A549 (cell line): Measurements from ENCODE around the gene TXNDC17. TPM values are rescaled to one million over a fixed set of nuclear protein-coding genes. Genes with fewer than 3 reads are reported as not detected.

ENCODE experiments used
- ATAC-seq, 2 experiments: fragments of 200-7000 bp in 1 of 2; fragments of >200 bp in 1 of 2; cut with Nextera tagmentation in 1 of 2; cut with Tn5 transposase in 1 of 2; 3 replicates each; pipeline versions ENCODE4 v1.8.0 to v1.9.1; 2018 to 2020; ENCODE audit warnings: mild to moderate bottlenecking in 1 of 2, moderate library complexity in 1 of 2
- CTCF ChIA-PET: fragments of 300-600 bp; sonication (Branson Sonifier 250); formaldehyde crosslinking; extraction: SDS; loops from one replicate; lab custom pipeline; 2021; ENCODE audit warnings: antibody characterized with exemption, inconsistent platforms; lab: Yijun Ruan, JAX
- POLR2A ChIA-PET: fragments of 350-600 bp; formaldehyde crosslinking; extraction: SDS; loops from one replicate; lab custom pipeline; 2021; ENCODE audit warnings: antibody characterized with exemption, inconsistent platforms; lab: Yijun Ruan, JAX
- DNase-seq, 2 experiments: peaks; one replicate each; pipeline versions ENCODE4 v3.0.0 to v3.0.0-alpha.2; 2011 to 2016; ENCODE audit warnings: low read depth in 1 of 2, low spot score in 1 of 2
- FAIRE-seq: peaks from 2 replicates; lab custom pipeline; 2011; peaks lifted over from hg19 to GRCh38; lab: Jason Lieb, UNC
- H3K27ac ChIP-seq, 2 experiments: fragments of >200 bp; sonication (Bioruptor Twin); formaldehyde crosslinking; 3 replicates each; pipeline ENCODE4 v1.5.1; 2016 to 2017
- H3K4me1 ChIP-seq: fragments of >200 bp; sonication (Bioruptor Twin); formaldehyde crosslinking; 3 replicates; pipeline ENCODE4 v1.6.1; 2016
- H3K4me2 ChIP-seq: fragments of >200 bp; sonication (Bioruptor Twin); formaldehyde crosslinking; 3 replicates; pipeline ENCODE4 v1.6.1; 2016
- H3K4me3 ChIP-seq: fragments of >200 bp; sonication (Bioruptor Twin); formaldehyde crosslinking; 3 replicates; pipeline ENCODE4 v1.5.1; 2016
- H3K9me3 ChIP-seq: fragments of >200 bp; sonication (Bioruptor Twin); formaldehyde crosslinking; 3 replicates; pipeline ENCODE4 v1.6.1; 2016
- CBX2 ChIP-seq: fragments of 200-600 bp; sonication (generic); IDR thresholded peaks from 2 replicates; pipeline ENCODE4 v1.6.1; 2016; ENCODE audit warnings: low read depth, mild to moderate bottlenecking, borderline replicate concordance
- CHD2 ChIP-seq: fragments of 150-350 bp; IDR thresholded peaks from 2 replicates; pipeline ENCODE4 v1.6.1; 2014; ENCODE audit warnings: low read length; ENCODE audit not compliant: partially characterized antibody
- EHF ChIP-seq: fragments of 250-450 bp; sonication (Bioruptor Pico); IDR thresholded peaks from 2 replicates; pipeline ENCODE4 v1.5.0; 2020; ENCODE audit warnings: mild to moderate bottlenecking
- EP300 ChIP-seq, 2 experiments: fragments of >200 bp; sonication (Bioruptor Twin); formaldehyde crosslinking; IDR thresholded peaks; 2 replicates in 1 of 2; 3 replicates in 1 of 2; pipeline ENCODE4 v1.6.1; 2016 to 2017
- ESRRA ChIP-seq: fragments of 150-350 bp; IDR thresholded peaks from 2 replicates; pipeline ENCODE4 v1.6.1; 2014; ENCODE audit warnings: mild to moderate bottlenecking, low read length, borderline replicate concordance
- FOSB ChIP-seq: fragments of 250-450 bp; sonication (Bioruptor Pico); IDR thresholded peaks from 2 replicates; pipeline ENCODE4 v1.5.0; 2020; ENCODE audit warnings: mild to moderate bottlenecking, moderate library complexity
- HOXB13 ChIP-seq: fragments of 250-450 bp; sonication (Bioruptor Pico); IDR thresholded peaks from 2 replicates; pipeline ENCODE4 v1.5.0; 2020; ENCODE audit warnings: low read depth, mild to moderate bottlenecking, moderate library complexity
- KDM5A ChIP-seq: fragments of 200-600 bp; sonication (generic); IDR thresholded peaks from 2 replicates; pipeline ENCODE4 v1.6.1; 2016; ENCODE audit warnings: antibody characterized with exemption, mild to moderate bottlenecking
- MAFK ChIP-seq: fragments of 450-650 bp; IDR thresholded peaks from 2 replicates; pipeline ENCODE4 v1.6.1; 2014; ENCODE audit not compliant: partially characterized antibody
- NR3C1 ChIP-seq: fragments of >200 bp; sonication (Bioruptor Twin); formaldehyde crosslinking; IDR thresholded peaks from 3 replicates; pipeline ENCODE4 v1.6.1; 2017
- PHF8 ChIP-seq: fragments of 200-600 bp; sonication (generic); IDR thresholded peaks from 2 replicates; pipeline ENCODE4 v1.6.1; 2016; ENCODE audit warnings: low read depth, mild to moderate bottlenecking, antibody characterized with exemption, moderate library complexity, borderline replicate concordance
- RCOR1 ChIP-seq: fragments of 150-350 bp; IDR thresholded peaks from 2 replicates; pipeline ENCODE4 v1.6.1; 2014; ENCODE audit warnings: antibody characterized with exemption, low read length, low read depth
- RFX5 ChIP-seq: fragments of 450-650 bp; IDR thresholded peaks from 2 replicates; pipeline ENCODE4 v1.7.1; 2014; ENCODE audit warnings: antibody characterized with exemption, mild to moderate bottlenecking, moderate library complexity
- SMC3 ChIP-seq: fragments of >200 bp; sonication (Bioruptor Twin); formaldehyde crosslinking; IDR thresholded peaks from 3 replicates; pipeline ENCODE4 v1.6.1; 2018; ENCODE audit warnings: inconsistent platforms
- ZNF302 ChIP-seq: fragments of 250-450 bp; sonication (Bioruptor Pico); IDR thresholded peaks from 2 replicates; pipeline ENCODE4 v1.9.0; 2021; ENCODE audit warnings: inconsistent platforms, mild to moderate bottlenecking, moderate library complexity
- ZSCAN20 ChIP-seq: fragments of 250-450 bp; sonication (Bioruptor Pico); IDR thresholded peaks from 2 replicates; pipeline ENCODE4 v1.8.0; 2022; ENCODE audit warnings: mild to moderate bottlenecking, moderate library complexity
- WGBS: methylation state at CpG from one replicate; pipeline ENCODE4 v1.1.6; 2017; ENCODE audit errors: missing lambda C conversion rate; 5-methylcytosine and 5-hydroxymethylcytosine counted together
- polyA plus RNA-seq, 4 experiments: library from polyadenylated mRNA; depleted of rRNA in 3 of 4; stranded (reverse); fragments of >200 nt; fragmentation: RNase III in 1 of 4; extraction: RNeasy Plus Mini Kit Qiagen cat#74134 plus additional on column Dnase treatment in 1 of 4; gene quantifications; 2 replicates in 3 of 4; 3 replicates in 1 of 4; pipeline ENCODE4 v1.2.3, GENCODE V29; 2011 to 2017
- TF ChIP-seq, protein P1 (sequence below): fragments of 200-600 bp; sonication (generic); IDR thresholded peaks from 2 replicates; pipeline ENCODE4 v1.6.1; 2016; ENCODE audit warnings: antibody characterized with exemption, mild to moderate bottlenecking, moderate library complexity
- TF ChIP-seq, protein P2 (sequence below): fragments of 150-350 bp; IDR thresholded peaks from 2 replicates; pipeline ENCODE4 v1.6.1; 2014; ENCODE audit warnings: low read depth, mild to moderate bottlenecking, low read length
- TF ChIP-seq, protein P3 (sequence below): fragments of 250-450 bp; sonication (Bioruptor Pico); IDR thresholded peaks from 2 replicates; pipeline ENCODE4 v1.5.0; 2020; ENCODE audit warnings: low read depth, mild to moderate bottlenecking, moderate library complexity

The TXNDC17 gene
- polyA plus RNA-seq, 2 of the 4 experiments (the other 2 are of a cell fraction): 572 to 621 TPM

DNA sequence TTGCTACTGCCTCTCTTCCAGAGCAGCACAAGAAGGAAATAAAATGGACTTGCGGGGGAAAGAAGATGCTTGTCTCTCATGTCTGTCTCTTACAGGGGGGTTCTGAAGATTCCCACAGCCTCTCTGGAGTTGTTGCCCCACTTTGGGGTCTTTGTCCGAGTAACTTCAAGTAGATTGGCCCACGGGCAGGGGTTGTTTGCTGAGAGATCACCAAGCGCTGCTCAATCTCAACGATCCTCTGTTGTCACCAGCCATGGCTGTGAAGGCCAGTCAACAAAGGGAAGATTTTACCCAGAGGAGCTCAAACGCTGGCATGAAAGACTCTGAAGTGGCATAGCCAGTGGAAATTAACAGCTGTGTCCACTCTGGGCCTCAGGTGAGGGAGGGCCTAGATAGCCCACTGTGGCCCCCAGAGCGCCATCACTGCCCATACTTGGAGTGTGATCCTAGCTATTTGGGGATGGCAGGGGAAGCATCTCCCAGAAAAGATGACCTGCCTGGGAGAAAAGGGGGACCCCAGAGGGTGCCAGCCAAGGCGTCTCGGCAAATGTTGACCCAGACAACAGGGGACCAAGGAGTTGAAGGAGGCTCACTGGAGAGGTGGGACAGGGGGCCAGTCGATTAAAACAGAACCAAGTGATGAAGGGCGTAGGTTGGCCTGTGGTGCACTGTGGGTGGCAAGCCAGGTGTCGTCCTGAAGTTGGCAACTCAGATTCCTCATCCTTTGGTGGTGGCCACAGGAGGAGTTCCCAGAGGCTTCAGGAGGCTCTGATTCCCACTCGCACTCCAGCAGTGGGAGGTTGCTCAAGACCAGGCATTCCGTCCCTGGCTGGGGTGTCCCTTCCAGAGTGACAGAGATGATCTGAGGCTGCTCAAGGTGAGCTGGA is 44.3 kb downstream of the TXNDC17 start (continued):
- TF ChIP-seq, protein P1, sequence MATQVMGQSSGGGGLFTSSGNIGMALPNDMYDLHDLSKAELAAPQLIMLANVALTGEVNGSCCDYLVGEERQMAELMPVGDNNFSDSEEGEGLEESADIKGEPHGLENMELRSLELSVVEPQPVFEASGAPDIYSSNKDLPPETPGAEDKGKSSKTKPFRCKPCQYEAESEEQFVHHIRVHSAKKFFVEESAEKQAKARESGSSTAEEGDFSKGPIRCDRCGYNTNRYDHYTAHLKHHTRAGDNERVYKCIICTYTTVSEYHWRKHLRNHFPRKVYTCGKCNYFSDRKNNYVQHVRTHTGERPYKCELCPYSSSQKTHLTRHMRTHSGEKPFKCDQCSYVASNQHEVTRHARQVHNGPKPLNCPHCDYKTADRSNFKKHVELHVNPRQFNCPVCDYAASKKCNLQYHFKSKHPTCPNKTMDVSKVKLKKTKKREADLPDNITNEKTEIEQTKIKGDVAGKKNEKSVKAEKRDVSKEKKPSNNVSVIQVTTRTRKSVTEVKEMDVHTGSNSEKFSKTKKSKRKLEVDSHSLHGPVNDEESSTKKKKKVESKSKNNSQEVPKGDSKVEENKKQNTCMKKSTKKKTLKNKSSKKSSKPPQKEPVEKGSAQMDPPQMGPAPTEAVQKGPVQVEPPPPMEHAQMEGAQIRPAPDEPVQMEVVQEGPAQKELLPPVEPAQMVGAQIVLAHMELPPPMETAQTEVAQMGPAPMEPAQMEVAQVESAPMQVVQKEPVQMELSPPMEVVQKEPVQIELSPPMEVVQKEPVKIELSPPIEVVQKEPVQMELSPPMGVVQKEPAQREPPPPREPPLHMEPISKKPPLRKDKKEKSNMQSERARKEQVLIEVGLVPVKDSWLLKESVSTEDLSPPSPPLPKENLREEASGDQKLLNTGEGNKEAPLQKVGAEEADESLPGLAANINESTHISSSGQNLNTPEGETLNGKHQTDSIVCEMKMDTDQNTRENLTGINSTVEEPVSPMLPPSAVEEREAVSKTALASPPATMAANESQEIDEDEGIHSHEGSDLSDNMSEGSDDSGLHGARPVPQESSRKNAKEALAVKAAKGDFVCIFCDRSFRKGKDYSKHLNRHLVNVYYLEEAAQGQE: no peak
- TF ChIP-seq HOXB13 (CRISPR knock-in tag): no peak
- TF ChIP-seq CHD2: no peak
- no peak for TF ChIP-seq RFX5
- TF ChIP-seq PHF8: no peak
- TF ChIP-seq, protein P2, sequence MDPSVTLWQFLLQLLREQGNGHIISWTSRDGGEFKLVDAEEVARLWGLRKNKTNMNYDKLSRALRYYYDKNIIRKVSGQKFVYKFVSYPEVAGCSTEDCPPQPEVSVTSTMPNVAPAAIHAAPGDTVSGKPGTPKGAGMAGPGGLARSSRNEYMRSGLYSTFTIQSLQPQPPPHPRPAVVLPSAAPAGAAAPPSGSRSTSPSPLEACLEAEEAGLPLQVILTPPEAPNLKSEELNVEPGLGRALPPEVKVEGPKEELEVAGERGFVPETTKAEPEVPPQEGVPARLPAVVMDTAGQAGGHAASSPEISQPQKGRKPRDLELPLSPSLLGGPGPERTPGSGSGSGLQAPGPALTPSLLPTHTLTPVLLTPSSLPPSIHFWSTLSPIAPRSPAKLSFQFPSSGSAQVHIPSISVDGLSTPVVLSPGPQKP: no peak
- no peak for TF ChIP-seq EP300 (IDR thresholded peaks at IDR 0.05)
- no peak for TF ChIP-seq KDM5A
- TF ChIP-seq, protein P3, sequence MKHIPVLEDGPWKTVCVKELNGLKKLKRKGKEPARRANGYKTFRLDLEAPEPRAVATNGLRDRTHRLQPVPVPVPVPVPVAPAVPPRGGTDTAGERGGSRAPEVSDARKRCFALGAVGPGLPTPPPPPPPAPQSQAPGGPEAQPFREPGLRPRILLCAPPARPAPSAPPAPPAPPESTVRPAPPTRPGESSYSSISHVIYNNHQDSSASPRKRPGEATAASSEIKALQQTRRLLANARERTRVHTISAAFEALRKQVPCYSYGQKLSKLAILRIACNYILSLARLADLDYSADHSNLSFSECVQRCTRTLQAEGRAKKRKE: no peak
- TF ChIP-seq, all 56 proteins: peak for 0

DNA sequence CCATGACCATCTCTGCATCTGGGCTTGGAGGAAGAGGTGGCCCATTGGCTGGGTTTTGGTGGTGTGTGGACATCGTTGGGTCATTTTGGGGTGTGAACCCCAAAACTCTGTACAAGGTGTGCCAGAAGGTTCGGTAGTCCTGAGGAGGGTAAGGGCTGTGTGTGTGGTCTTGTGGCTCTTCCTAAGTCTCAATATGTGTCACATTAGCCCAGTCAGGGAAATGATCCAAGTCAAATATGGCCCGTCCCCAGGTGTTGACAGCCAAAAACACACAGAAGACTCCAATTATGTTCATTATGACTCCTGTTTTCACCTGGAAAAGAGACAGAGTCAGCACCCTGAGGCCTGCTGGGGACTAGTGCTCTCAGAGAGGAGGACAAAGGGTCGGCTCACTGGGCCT is 45.2 kb downstream of the TXNDC17 start:
- Histone ChIP-seq H3K27ac (no peak overlapping the region), H3K4me3 (no peak overlapping the region), H3K4me1 (no peaks in the 10 kb centered on the region), H3K4me2 (no peak overlapping the region), H3K9me3 (no peaks in the 10 kb centered on the region)
- WGBS: 33% methylated on average over 4 of the region's 4 CpGs
- TF ChIP-seq FOSB (CRISPR knock-in tag): no peak
- no peak for TF ChIP-seq ESRRA
- TF ChIP-seq ZNF302: no peak
- no peak for TF ChIP-seq SMC3
- TF ChIP-seq PHF8: no peak
- TF ChIP-seq ZSCAN20: no peak
- TF ChIP-seq CBX2: no peak
- ChIA-PET CTCF (interaction anchor here (0.7 to 1.9 kb wide), 6 partner anchors 9 to 165 kb away, joined by 3 to 7 read pairs (median 4); partner anchors contain the start of gene SLC13A5), POLR2A (no interaction called here)
- FAIRE-seq: no peak
- no peak for ATAC-seq
- no peak for DNase-seq

DNA sequence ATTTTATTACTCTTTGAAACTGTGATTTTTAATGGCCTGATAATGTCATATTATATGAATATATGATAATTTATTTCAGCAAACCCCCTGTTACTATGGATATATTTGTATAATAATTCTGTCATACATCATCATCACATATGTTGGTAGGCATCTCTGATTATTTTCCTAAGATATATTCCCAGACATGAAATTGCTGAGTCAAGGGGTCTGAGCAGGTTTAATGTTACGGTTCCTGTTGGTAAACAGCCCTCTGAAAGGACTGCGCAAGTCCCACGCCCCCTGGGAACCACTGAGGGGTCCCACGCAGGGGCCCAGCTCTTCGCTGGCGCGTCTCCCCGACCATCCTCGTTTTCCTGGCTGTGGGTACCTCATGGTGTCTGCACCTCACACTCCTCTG is 48.1 kb downstream of the TXNDC17 start:
- no peak for FAIRE-seq
- no peak overlapping the region for H3K4me2 ChIP-seq
- no peak overlapping the region for H3K27ac ChIP-seq
- no peak for ATAC-seq
- H3K4me3 ChIP-seq: no peak overlapping the region
- H3K4me1 ChIP-seq: no peaks in the 10 kb centered on the region
- no peak for DNase-seq
- ChIA-PET POLR2A (no interaction called here), CTCF (interaction anchor here (0.6 to 1.7 kb wide), 4 partner anchors 14 to 196 kb away, joined by 3 to 6 read pairs (median 3); partner anchors contain the start of gene SLC13A5)
- H3K9me3 ChIP-seq: no peaks in the 10 kb centered on the region
- TF ChIP-seq MAFK: peak; percentile 56
- TF ChIP-seq RCOR1: no peak
- TF ChIP-seq, protein P2: no peak
- no peak for TF ChIP-seq EHF (CRISPR knock-in tag)
- no peak for TF ChIP-seq NR3C1
- 72% methylated on average over 9 of the region's 9 CpGs for WGBS
